Measurements from ENCODE around the gene SIDT2. TPM values are rescaled to one million over a fixed set of nuclear protein-coding genes. Genes with fewer than 3 reads are reported as not detected.

Gene SIDT2
- total RNA-seq, 4 donors from 2014 or later = 15.3 to 50.1 (median 33.6) TPM

DNA sequence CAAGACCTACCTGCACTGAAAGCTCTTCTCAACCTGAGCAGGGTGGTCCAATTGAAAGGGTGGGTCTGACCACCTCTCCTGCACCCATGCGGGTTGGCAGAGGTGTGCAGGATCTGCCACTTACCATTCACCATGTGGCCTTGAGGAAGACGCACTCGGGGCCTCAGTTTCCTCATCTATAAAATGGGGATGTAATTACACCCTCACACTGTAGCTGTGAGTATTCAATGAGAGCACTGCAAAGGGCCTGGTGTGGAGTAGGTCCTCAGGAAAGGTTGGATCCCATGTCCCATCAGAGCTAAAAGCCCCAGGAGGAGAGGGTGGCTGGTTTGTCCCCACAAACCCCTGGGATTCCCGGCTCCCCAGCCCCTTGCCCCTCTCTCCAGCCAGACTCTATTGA is 20.1 kb downstream of the SIDT2 start:
- 20 to 67% methylated on average over 2 to 4 of the region's 4 CpGs for WGBS, 2 donors (ENCODE audit: low coverage in 1 of 2)
- peak overlapping the region; percentile 97 to 99 (median 98) for H3K27ac ChIP-seq
- peaks cover 0 to 58% (median 8%) of the 10 kb centered on the region in 3 donors for H3K4me1 ChIP-seq
- no peaks in the 10 kb centered on the region for H3K9me3 ChIP-seq
- TF ChIP-seq POLR2A (IDR thresholded peaks at IDR 0.05) (no peak), EP300 (IDR thresholded peaks at IDR 0.05) (no peak), POLR2AphosphoS5 (IDR thresholded peaks at IDR 0.05) (no peak), CTCF (IDR thresholded peaks at IDR 0.05) (no peak)
- peak overlapping the region; percentile 35 to 73 for H3K4me3 ChIP-seq
- H3K36me3 ChIP-seq = peaks cover 0 to 48% of the 10 kb centered on the region in 2 donors
- H3K27me3 ChIP-seq = no peaks in the 10 kb centered on the region
- ATAC-seq = peak; percentile 8

- Histone ChIP-seq H3K4me3 (peak within 1 kb of the TSS; percentile 73 to 80), H3K9me3 (no peaks in the 10 kb centered on the region), H3K4me1 (peaks cover 0 to 65% (median 8%) of the 10 kb centered on the region in 3 donors), H3K27ac (peak within 1 kb of the TSS; percentile 97 to 99 (median 98)), H3K27me3 (no peaks in the 10 kb centered on the region), H3K36me3 (peaks cover 0 to 48% of the 10 kb centered on the region in 2 donors)
- TF ChIP-seq EP300 (IDR thresholded peaks at IDR 0.05) (peak; percentile 65), CTCF (IDR thresholded peaks at IDR 0.05) (no peak), POLR2A (IDR thresholded peaks at IDR 0.05) (peak; percentile 91 to 95), POLR2AphosphoS5 (IDR thresholded peaks at IDR 0.05) (peak; percentile 99)
- 20% methylated on average over 1 of the region's 34 CpGs; no CpG with 5 or more reads in 1 of the 2 donors for WGBS, 2 donors (ENCODE audit: low coverage in 1 of 2)
- ATAC-seq = peak; percentile 85
These were observed 20.7 kb downstream of the SIDT2 start, which contains the start of gene TAGLN for GRCh38 chr11:117199053-117199915. TAGLN (plus strand) TSS chr11:117199370; CDS start chr11:117203014, 3,644 bp downstream.

- Histone ChIP-seq H3K9me3 (no peaks in the 10 kb centered on the region), H3K4me1 (peaks cover 0 to 74% (median 11%) of the 10 kb centered on the region in 3 donors), H3K36me3 (peaks cover 0 to 53% of the 10 kb centered on the region in 2 donors), H3K4me3 (peak overlapping the region; percentile 73 to 80), H3K27ac (peak overlapping the region; percentile 97 to 99 (median 97)), H3K27me3 (no peaks in the 10 kb centered on the region)
- 19 to 38% methylated on average over 4 to 7 of the region's 13 CpGs for WGBS, 2 donors (ENCODE audit: low coverage in 1 of 2)
- TF ChIP-seq CTCF (IDR thresholded peaks at IDR 0.05) = no peak
- peak; percentile 11 for TF ChIP-seq POLR2AphosphoS5 (IDR thresholded peaks at IDR 0.05)
- no peak for TF ChIP-seq EP300 (IDR thresholded peaks at IDR 0.05)
- peak in 1 of 2 donors; percentile 53 for TF ChIP-seq POLR2A (IDR thresholded peaks at IDR 0.05)
- no peak for ATAC-seq
These were observed 21.6 kb downstream of the SIDT2 start for GRCh38 chr11:117199916-117200812.

GRCh38 chr11:117200813-117201657 is 22.5 kb downstream of the SIDT2 start:
- 12 to 22% methylated on average over 9 to 10 of the region's 12 CpGs for WGBS, 2 donors (ENCODE audit: low coverage in 1 of 2)
- H3K27ac ChIP-seq = peak overlapping the region; percentile 97 to 99 (median 97)
- H3K4me3 ChIP-seq = peak overlapping the region; percentile 73 to 80
- H3K36me3 ChIP-seq = peaks cover 0 to 51% of the 10 kb centered on the region in 2 donors
- peak in 1 of 4 experiments; percentile 40 for TF ChIP-seq CTCF (IDR thresholded peaks at IDR 0.05)
- TF ChIP-seq EP300 (IDR thresholded peaks at IDR 0.05) = no peak
- TF ChIP-seq POLR2AphosphoS5 (IDR thresholded peaks at IDR 0.05) = peak; percentile 76
- peak; percentile 24 to 27 for TF ChIP-seq POLR2A (IDR thresholded peaks at IDR 0.05)
- H3K9me3 ChIP-seq = no peaks in the 10 kb centered on the region
- H3K4me1 ChIP-seq = peaks cover 0 to 81% (median 12%) of the 10 kb centered on the region in 3 donors
- H3K27me3 ChIP-seq = no peaks in the 10 kb centered on the region
- ATAC-seq = no peak

Measured in gastroesophageal sphincter (tissue), 4 donors.